Measurements from ENCODE around the gene CNTRL.

The CNTRL gene

GRCh38 chr9:121206516-121207370 lies 132.0 kb downstream of the CNTRL start:
- DNase-seq = no peak

GRCh38 chr9:121207371-121207940 lies 132.7 kb downstream of the CNTRL start:
- DNase-seq = no peak

DNA sequence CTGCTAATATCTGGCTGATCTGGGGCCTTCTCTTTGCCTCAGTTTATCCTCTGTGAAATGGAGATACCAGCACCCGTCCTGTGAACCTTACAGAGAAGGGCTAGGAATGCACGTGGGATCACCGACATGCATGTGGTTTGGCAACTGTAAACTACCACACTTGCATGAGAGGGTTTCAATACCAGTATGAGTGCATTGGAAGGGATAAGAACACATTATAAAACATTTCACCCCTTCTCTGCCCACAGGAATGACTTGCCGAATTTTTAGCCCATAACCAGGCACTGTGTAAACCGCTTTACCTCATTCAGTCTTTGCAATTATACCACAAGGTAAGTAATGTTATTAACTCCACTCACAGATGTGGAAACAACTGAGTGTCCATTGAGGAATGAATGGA lies 135.8 kb downstream of the CNTRL start:
- DNase-seq = no peak

GRCh38 chr9:121213136-121213806 lies 138.5 kb downstream of the CNTRL start:
- peak; percentile 73 for DNase-seq

GRCh38 chr9:121214005-121214404 lies 139.2 kb downstream of the CNTRL start:
- no peak for DNase-seq

- DNase-seq = no peak
These were observed 141.6 kb downstream of the CNTRL start for GRCh38 chr9:121216271-121216805.

- DNase-seq = no peak
These were observed 143.0 kb downstream of the CNTRL start for GRCh38 chr9:121217609-121218292.

- DNase-seq = no peak
These were observed 143.7 kb downstream of the CNTRL start for GRCh38 chr9:121218357-121219027.

GRCh38 chr9:121219530-121219929 lies 144.8 kb downstream of the CNTRL start:
- no peak for DNase-seq

DNA sequence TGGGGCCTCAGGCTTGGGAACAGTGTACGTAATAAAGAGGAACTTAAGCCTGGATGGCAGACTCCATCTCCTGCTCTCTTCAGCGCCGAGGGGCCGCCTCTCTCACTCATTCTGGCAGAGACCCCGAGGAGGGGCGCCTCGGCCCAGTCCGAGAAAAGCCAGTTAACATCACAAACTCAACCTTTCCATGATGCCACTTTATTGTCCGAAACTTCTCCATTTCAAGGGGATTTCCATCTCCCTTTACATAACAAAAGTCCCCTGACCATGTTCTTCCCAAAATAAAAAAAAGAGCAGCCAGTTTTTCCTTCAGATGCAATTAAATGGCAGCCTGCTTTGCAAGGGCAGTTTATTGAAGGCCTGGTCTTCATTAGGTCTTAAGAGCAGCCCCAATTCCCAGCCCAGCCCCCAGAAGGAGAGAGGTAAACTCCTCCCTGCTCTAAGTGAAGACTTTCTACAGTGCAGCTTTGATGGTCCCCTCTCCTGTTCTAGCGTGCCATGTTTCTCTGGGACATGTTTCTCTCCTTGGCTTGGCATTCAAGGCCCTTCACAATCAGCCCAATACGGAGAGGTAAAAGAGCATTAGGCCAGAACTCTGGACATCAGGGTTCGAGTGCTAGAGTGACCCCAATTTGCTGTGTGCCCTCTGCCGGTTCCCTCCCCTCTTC lies 146.4 kb downstream of the CNTRL start:
- no peak for DNase-seq

GRCh38 chr9:121221664-121222055 lies 146.9 kb downstream of the CNTRL start:
- DNase-seq = no peak

DNA sequence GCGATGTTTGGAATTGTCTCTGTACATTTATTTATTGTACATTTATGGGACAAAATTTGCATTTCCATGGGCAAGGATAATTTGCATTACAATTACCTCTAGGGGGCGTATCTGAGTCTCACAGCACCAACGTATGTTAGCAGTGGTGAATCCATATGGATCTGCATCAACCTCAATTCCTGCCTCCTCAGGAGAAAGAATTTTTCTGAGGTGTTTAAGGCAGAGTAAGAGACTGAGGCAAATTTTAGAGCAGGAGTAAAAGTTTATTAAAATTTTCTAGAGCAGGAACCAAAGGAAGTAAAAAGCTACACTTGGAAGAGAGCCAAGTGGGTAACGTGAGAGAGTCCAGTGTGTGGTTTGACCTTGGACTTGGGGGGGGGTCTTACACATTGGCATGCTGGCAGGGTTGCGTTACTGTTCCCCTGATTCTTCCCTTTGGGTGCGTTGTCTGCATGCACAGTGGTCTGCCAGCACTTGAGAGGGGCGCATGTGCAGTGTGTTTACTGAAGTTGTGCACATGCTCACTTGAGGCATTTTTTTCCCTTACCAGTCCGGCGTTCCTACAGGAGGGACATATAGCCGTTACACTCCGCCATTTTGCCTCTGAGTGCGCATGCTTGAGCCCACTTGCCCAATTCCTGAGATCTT lies 147.9 kb downstream of the CNTRL start:
- peak; percentile 20 for DNase-seq

DNA sequence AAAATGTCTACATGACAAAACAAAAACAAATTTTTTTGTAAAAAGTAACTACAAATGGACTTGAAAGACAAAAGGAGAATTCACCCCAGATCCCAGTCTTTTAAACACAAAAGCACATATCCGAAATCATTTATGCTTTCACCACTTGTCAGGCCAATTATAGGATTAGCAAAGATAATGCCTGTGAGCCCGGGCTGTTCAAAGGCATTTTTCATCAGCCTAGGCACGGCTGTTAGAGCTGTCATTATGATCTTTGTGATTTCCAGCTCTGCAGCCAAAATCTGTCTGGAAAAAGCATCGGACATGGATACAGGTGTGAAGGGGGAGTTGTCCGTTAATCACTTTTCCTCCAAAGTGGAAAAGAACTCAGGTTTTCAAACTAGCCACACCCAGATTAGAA lies 150.5 kb downstream of the CNTRL start:
- DNase-seq = no peak

- no peak for DNase-seq
These were observed 151.4 kb downstream of the CNTRL start for GRCh38 chr9:121226175-121226574.

Measured in NCI-H1105 treated with DMSO at 0.1 percent for 48 hours (cell line).